Vagina (tissue), 2 donors: ENCODE data around the gene NSD2.

Source experiments
- CTCF ChIP-seq, 3 experiments: fragments of 450-650 bp in 2 of 3; fragments of 200-600 bp in 1 of 3; sonication (generic) in 1 of 3; IDR thresholded peaks; one replicate each; pipeline ENCODE4 v1.5.1; 2017 to 2019; ENCODE audit warnings: antibody characterized with exemption in 3 of 3, mild to moderate bottlenecking in 2 of 3, moderate library complexity in 2 of 3
- POLR2A ChIP-seq, 2 donors: fragments of 450-650 bp; IDR thresholded peaks; one replicate each; pipeline ENCODE4 v1.6.1; 2017; ENCODE audit warnings: antibody characterized with exemption in 2 of 2, mild to moderate bottlenecking in 2 of 2, moderate library complexity in 2 of 2
- POLR2AphosphoS5 ChIP-seq, 2 donors: sonication (generic); formaldehyde crosslinking; IDR thresholded peaks; one replicate each; pipeline ENCODE4 v1.9.0; 2017; ENCODE audit warnings: antibody characterized with exemption in 2 of 2, mild to moderate bottlenecking in 2 of 2, low read depth in 1 of 2; ENCODE audit not compliant: insufficient read depth in 1 of 2

GRCh38 chr4:1872870-1873269 is 1.7 kb downstream of the NSD2 start:
- TF ChIP-seq CTCF (IDR thresholded peaks at IDR 0.05) = no peak
- TF ChIP-seq POLR2A (IDR thresholded peaks at IDR 0.05) = no peak
- TF ChIP-seq POLR2AphosphoS5 (IDR thresholded peaks at IDR 0.05; ENCODE audit: insufficient read depth in 1 of 2, low read depth in 1 of 2) = no peak
